ENCODE measurements around the gene KBTBD4.

KBTBD4 gene

DNA sequence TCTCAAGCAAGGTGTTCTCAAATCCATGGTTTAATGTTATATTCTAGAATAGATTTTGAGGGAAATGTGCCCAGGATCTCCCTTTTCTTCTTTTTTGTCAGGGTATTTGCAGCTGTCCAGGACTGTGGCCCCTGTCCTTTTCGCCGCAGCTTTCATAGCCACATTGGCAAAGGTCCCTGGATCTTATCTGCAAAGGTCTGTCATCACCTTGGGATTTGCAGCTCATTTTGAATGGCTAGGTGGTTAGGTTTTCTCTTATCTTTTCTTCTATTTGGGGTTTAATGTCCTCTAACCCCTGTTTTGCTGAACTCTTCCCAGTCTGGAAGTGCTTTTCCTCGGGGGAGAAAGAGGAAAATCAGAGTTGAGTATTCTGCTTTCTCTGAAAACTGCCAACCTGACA lies 27.2 kb upstream of the KBTBD4 start:
- H3K36me3 ChIP-seq (replicated peaks): no peaks in the 10 kb centered on the region
- TF ChIP-seq, protein P1, sequence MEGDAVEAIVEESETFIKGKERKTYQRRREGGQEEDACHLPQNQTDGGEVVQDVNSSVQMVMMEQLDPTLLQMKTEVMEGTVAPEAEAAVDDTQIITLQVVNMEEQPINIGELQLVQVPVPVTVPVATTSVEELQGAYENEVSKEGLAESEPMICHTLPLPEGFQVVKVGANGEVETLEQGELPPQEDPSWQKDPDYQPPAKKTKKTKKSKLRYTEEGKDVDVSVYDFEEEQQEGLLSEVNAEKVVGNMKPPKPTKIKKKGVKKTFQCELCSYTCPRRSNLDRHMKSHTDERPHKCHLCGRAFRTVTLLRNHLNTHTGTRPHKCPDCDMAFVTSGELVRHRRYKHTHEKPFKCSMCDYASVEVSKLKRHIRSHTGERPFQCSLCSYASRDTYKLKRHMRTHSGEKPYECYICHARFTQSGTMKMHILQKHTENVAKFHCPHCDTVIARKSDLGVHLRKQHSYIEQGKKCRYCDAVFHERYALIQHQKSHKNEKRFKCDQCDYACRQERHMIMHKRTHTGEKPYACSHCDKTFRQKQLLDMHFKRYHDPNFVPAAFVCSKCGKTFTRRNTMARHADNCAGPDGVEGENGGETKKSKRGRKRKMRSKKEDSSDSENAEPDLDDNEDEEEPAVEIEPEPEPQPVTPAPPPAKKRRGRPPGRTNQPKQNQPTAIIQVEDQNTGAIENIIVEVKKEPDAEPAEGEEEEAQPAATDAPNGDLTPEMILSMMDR (IDR thresholded peaks at IDR 0.05; ENCODE audit: low read depth, low read length, missing control alignments): no peak
- no peak overlapping the region for H3K27ac ChIP-seq
- in situ Hi-C loops (cut with HindIII; ENCODE audit: low pct_ligation_motif_present, low sequenced_read_pairs): no loop called here
- no peak overlapping the region for H3K4me3 ChIP-seq (ENCODE audit: low read depth, low read length)
- DNase-seq: no peak
- no peaks in the 10 kb centered on the region for H3K27me3 ChIP-seq (replicated peaks)

DNA sequence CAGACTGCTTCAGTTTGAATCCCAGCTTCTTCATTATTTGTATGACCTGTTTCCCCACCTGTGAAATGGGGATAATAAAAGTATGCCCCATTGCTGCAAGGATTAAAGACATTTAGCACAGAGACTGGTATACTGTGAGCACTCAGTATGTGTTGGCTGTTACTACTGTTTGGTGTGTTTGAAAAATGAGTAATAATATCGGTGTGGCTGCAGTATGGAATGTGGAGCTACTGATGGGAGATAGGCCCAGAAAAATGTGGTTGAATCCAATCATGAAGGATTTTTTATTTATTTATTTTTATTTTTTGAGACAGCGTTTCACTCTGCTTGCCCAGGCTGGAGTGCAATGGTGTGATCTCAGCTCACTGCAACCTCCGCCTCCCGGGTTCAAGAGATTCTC lies 24.5 kb upstream of the KBTBD4 start:
- in situ Hi-C loops (cut with HindIII; ENCODE audit: low pct_ligation_motif_present, low sequenced_read_pairs): no loop called here
- H3K36me3 ChIP-seq (replicated peaks): no peaks in the 10 kb centered on the region
- DNase-seq: no peak

DNA sequence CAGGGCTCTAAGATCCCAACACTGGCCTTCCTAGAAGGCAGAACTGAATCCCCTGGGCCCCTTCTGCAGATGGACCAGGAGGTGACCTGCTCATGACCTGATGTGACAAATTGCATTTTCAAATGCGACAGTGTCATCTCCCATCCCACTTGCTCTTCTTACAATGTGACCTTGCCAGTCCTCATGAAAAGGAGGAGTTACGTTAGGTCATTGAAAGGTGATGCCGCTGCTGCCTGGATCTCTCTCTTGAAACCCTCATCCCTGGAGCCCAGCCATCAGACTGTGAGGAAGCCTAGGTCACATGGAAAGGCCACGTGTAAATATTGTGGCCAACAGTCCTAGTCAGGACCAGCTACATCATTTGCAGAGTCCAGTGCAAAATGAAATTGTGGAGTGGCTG lies 21.1 kb upstream of the KBTBD4 start:
- no peak overlapping the region for H3K27ac ChIP-seq
- H3K4me3 ChIP-seq (ENCODE audit: low read depth, low read length): no peak overlapping the region
- TF ChIP-seq, protein P1 (IDR thresholded peaks at IDR 0.05; ENCODE audit: low read depth, low read length, missing control alignments): no peak
- in situ Hi-C loops (cut with HindIII; ENCODE audit: low pct_ligation_motif_present, low sequenced_read_pairs): no loop called here
- H3K27me3 ChIP-seq (replicated peaks): peaks cover 4% of the 10 kb centered on the region
- no peaks in the 10 kb centered on the region for H3K36me3 ChIP-seq (replicated peaks)
- no peak for DNase-seq

More for the DNA sequence above, 24.5 kb upstream of the KBTBD4 start:
- Histone ChIP-seq H3K27ac (no peak overlapping the region), H3K27me3 (replicated peaks) (no peaks in the 10 kb centered on the region), H3K4me3 (ENCODE audit: low read depth, low read length) (no peak overlapping the region)
- TF ChIP-seq, protein P1 (IDR thresholded peaks at IDR 0.05; ENCODE audit: low read depth, low read length, missing control alignments): no peak

DNA sequence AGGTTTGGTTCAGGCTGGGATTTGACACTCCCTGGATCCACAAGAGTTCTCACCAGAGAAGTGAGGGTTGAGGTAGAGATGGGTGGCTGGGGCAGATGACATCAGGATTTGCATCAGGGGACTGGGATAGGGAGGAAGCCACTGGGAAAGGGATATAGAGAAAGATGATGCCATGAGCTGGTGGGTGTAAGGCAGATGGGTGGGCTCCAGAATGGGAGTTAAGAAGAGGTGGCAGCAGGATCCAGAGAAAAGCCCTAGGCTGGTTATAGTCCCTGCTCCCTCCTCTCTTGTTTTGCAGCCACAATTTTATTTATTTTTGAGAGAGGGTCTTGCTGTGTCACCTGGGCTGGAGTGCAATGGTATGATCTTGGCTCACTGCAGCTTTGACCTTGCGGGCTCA lies 17.2 kb upstream of the KBTBD4 start:
- Histone ChIP-seq H3K4me3 (ENCODE audit: low read depth, low read length) (no peak overlapping the region), H3K27ac (no peak overlapping the region), H3K27me3 (replicated peaks) (peaks cover 28% of the 10 kb centered on the region), H3K36me3 (replicated peaks) (no peaks in the 10 kb centered on the region)
- TF ChIP-seq, protein P1 (IDR thresholded peaks at IDR 0.05; ENCODE audit: low read depth, low read length, missing control alignments): no peak
- in situ Hi-C loops (cut with HindIII; ENCODE audit: low pct_ligation_motif_present, low sequenced_read_pairs): no loop called here
- DNase-seq: no peak

DNA sequence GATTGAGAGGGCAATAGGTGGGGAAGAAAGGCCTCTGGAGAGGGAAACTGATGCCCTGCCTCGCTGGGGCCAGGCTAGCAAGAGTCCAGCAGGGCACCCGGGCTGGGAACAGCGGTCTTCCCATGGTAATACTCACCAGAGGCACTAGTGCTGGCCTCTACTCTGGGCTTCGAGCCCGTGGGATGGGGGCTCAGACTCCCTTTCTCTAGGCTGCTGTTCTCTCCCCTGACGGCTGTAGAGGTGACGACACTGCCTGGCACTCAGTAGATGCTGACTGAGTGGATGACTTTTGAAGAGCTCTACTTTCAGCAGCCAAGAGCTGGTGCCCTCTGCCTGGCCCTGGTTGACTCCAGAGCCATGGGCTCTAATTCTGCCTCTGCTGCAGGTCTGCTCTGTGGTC lies 16.3 kb upstream of the KBTBD4 start:
- Histone ChIP-seq H3K36me3 (replicated peaks) (no peaks in the 10 kb centered on the region), H3K27ac (no peak overlapping the region), H3K27me3 (replicated peaks) (peaks cover 28% of the 10 kb centered on the region), H3K4me3 (ENCODE audit: low read depth, low read length) (no peak overlapping the region)
- in situ Hi-C loops (cut with HindIII; ENCODE audit: low pct_ligation_motif_present, low sequenced_read_pairs): no loop called here
- no peak for DNase-seq
- TF ChIP-seq, protein P1 (IDR thresholded peaks at IDR 0.05; ENCODE audit: low read depth, low read length, missing control alignments): no peak

All from brain microvascular endothelial cell (primary cell).